HEK293T (cell line): Measurements from ENCODE around the gene NPFFR1.

ENCODE experiments used
- ARNT ChIP-seq: fragments of 450-650 bp; IDR thresholded peaks from 2 replicates; pipeline ENCODE4 v1.6.1; 2017; ENCODE audit warnings: mild to moderate bottlenecking
- CTBP1 ChIP-seq: fragments of 450-650 bp; IDR thresholded peaks from 2 replicates; pipeline ENCODE4 v1.6.1; 2016; ENCODE audit warnings: borderline replicate concordance
- FOXK2 ChIP-seq: fragments of 450-650 bp; IDR thresholded peaks from 2 replicates; pipeline ENCODE4 v1.6.1; 2016; ENCODE audit warnings: mild to moderate bottlenecking
- HDGF ChIP-seq: fragments of 450-650 bp; IDR thresholded peaks from 2 replicates; pipeline ENCODE4 v1.6.1; 2017; ENCODE audit warnings: antibody characterized with exemption, borderline replicate concordance

GRCh38 chr10:70320751-70321150 is 36.9 kb upstream of the NPFFR1 start:
- TF ChIP-seq FOXK2 (no peak), HDGF (no peak), ARNT (no peak), CTBP1 (no peak)
